OCI-LY3 (cell line): ENCODE measurements around the gene HIPK1.

Source experiments
- CTCF ChIP-seq: fragments of 200-600, 300-600 bp; sonication (generic); IDR thresholded peaks from 2 replicates; pipeline ENCODE4 v1.5.1; 2014; ENCODE audit warnings: antibody characterized with exemption, low read length, low read depth
- EZH2phosphoT487 ChIP-seq: fragments of 200-600 bp; shearing (Covaris generic); IDR thresholded peaks from 2 replicates; pipeline ENCODE4 v1.6.1; 2018; ENCODE audit warnings: antibody characterized with exemption, mixed run types, low read depth

DNA sequence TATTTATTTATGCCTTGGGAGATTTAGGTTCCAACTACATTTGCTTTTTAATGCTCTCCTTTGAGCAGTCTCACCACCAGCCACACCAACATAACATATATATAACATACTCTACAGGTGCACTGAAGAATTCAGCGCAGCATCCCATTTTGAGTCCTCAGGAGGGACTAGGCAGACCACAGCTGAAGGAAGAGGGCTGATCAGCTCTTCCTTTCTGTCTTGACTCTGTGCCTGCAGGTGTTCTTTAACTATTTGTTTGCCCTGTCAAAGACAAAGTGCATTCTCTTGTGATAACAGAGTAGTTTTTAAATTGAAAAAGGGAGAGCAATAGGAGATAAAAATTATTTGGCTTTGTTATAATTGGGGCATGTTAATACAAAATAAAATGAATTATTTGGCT is 17.0 kb downstream of the HIPK1 start:
- TF ChIP-seq CTCF = no peak
- TF ChIP-seq EZH2phosphoT487 = no peak
